HG03460 (cell line): ENCODE data around the gene CARD19.
A peak's percentile ranks its signal among the peaks of the same experiment; 100 is the strongest.

ENCODE experiments used
- ATAC-seq: cut with Tn5 transposase; IDR thresholded peaks from one replicate; pipeline ENCODE4 v1.9.1; 2021; ENCODE audit not compliant: unreplicated experiment

The CARD19 gene

GRCh38 chr9:93061791-93062763 is 33.9 kb upstream of the CARD19 start:
- ATAC-seq, result peak; percentile 30

GRCh38 chr9:93064392-93065134 is 31.5 kb upstream of the CARD19 start:
- ATAC-seq, result peak; percentile 84

DNA sequence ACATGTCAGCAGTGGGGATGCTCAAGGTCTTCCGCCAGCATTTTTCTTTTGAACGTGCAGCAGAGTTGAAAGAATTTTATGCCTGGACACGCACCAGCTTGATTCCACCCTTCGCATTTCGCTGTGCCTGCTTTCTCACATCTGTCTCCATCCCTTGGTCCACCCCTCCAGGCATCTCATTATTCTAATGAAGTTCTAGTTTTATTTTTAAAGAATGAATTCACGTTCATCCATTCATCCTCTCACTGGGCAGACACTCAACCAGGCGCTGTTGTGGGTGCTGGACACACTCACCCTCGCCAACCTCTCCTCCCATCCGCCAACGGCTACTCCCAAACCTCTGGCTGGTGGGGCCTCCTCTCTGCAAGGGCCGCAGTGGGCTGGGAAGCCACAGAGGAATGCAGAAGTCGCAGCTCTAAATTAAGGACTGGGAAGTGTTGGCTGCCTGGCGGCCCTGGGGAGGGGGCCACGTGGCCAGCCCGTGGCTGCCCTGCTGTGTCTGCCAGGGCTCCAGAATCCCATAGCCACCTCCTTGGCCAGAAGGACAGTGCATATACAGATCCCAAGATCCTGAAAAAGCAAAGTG is 30.8 kb upstream of the CARD19 start:
- ATAC-seq, result no peak

DNA sequence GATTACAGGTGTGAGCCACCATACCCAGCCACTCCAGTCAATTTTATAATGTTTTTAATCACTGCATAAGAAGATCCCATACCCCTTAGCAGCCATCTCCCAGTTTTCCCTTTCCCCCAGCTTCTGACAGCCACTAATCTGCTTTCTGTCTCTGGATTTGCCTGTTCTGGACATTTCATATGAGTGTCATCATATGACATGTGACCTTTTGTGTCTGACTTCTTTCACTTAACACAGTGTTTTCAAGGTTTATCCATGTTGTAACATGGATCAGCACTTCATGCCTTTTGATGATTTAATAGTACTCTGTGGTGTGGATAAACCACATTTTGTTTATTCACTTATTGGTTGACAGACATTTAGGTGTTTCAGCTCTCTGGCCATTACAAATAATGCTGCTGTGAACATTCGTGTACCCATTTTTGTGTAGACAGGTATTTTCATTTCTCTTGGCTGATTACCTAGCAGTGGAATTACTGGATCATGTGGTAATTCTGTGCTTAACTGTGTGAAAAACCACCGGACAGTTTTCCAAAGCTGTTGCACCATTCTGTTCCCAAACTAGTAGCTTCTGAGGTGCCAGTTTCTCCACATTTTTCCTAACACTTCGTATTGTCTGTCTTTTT is 28.9 kb upstream of the CARD19 start:
- no peak for ATAC-seq

DNA sequence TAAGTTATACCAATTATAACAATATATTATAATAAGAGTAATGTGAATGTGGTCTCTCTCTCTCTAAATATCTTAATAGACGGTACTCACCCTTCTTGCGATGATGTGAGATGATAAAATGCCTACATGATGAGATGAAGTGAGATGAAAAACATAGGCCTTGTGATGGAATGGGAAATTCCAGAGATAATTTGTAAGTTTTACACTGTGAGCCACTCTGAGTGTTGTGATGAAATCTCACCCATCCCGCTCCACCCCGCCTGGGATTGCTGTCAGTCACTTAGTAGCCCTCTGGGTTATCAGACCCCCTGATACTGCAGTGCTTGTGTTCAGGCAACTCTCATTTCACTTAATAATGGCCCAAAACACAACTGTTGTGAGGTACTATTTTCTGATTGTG is 27.1 kb upstream of the CARD19 start:
- ATAC-seq, result no peak

GRCh38 chr9:93071464-93071863 is 24.6 kb upstream of the CARD19 start:
- ATAC-seq, result no peak

DNA sequence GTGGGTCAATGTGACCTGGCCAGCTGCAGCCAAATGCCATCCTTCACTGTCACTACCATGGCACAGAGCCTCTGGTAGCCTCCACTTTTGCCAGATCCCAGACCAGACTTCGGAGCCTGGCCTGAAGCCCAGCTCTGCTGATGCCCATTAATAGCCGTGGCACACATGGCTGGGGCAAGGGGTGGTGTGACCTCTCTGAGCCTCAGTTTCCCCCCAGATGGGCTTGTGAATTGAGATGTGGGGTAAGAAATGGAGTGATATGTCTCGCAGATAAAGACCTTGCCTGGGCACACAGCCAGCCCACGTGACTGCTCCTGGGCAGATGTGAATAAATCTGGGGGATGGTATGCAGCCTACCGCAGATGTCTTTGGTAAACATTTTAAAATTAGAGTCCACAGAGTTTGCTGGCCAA is 23.6 kb upstream of the CARD19 start:
- ATAC-seq, result no peak

- ATAC-seq, result no peak
These were observed 19.8 kb upstream of the CARD19 start for GRCh38 chr9:93076101-93076791.

- ATAC-seq, result no peak
These were observed 19.3 kb upstream of the CARD19 start for GRCh38 chr9:93076792-93077128.

DNA sequence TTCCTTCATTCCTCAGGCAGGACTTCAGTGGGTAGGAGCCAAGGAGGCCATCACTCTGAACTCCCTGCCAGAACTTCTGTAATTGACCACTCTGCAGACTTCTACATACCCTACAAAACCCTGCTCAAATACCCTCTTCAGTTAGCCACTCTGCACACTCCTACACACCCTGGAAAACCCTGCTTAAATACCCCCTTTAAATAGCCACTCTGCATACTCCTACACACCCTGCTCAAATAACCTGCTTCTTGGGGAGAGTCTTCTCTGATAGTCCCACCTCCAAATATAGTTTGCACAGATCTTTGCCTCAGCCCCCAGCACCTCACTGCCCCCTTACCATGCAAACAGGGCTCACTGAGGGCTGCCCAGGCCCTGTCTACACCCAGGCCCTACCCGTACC is 18.6 kb upstream of the CARD19 start:
- no peak for ATAC-seq

DNA sequence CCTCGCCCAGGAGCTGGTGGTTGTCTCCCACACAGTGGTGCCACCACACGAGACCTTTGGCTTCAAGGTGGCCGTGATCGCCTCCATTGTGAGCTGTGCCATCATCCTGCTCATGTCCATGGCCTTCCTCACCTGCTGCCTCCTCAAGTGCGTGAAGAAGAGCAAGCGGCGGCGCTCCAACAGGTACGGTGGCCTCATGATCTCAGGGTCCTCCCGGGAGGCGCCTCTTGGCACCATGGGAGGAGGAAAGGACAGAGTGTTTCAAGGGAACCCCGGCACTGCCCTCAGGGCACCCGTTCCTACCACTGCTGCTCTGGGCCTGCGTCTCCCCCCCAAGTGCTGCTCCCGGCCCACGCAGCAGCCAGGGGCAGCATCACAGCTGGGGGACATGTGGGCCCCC is 18.2 kb upstream of the CARD19 start:
- ATAC-seq, result no peak

DNA sequence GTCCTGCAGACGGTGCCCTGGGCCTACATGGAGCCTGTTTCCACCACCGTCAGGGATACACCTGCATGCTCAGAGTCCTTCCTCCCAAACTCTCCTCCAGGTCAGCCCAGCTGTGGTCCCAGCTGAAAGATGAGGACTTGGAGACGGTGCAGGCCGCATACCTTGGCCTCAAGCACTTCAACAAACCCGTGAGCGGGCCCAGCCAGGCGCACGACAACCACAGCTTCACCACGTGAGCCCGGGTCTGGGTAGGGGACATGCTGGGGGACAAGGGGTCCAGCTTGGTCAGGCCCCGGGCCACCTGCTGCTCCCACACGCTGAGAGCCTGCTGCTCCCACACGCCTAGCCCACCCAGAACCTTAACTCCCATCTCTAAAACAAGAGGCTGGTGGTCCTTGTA is 16.6 kb upstream of the CARD19 start:
- ATAC-seq, result no peak

- no peak for ATAC-seq
These were observed 15.6 kb upstream of the CARD19 start for GRCh38 chr9:93080406-93080805.

DNA sequence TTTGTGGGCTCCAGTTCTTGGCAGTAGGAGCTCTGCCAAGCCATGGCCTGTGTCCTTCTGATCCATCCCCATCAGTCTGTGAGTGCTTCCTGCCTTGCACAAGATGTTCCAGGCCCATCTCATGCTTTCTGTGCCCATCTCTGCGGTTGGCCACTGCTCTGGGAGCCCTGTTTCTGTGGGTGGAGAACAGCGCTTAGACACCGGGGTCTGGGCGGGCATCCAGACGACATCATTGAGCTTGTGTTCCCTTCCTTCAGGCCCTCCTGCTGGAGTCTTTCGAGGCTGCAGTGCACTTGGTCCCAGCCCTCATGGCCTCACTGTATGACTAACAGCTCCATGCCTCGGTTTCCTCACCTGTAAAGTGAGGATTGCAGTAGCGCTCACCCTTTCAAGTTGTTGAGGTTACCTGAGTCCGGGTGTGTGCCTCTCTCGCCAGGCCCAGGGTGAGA is 14.9 kb upstream of the CARD19 start:
- ATAC-seq, result no peak

- ATAC-seq, result no peak
These were observed 14.1 kb upstream of the CARD19 start for GRCh38 chr9:93081931-93082330.

DNA sequence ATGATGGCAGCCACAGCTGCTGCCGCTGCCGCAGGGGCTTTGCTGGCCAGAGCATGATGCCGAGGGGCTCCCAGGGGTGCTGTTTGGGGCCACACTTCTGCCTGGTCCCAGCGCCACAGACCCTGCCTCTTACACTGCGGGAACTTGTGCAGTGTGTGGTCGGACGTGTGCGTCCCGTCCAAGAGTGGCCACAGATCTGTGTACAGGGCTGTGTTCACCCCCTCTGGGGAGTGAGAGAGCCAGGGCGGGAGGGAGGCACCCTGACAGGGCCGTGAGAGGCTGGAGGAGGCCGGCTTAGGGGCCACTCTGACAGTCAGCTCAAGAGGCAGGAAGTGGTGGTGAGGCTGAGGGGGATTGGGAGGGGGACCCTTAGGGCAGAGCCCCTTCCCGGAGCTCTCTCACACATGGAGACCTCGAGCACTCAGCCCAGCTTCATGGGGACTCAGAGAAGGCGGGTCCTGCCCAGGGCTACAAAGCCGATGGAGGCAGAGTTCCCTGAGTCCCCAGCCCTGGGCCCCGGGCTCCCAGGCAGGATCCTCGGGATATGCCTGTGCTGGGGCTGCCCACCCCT is 13.1 kb upstream of the CARD19 start:
- ATAC-seq, result no peak

- no peak for ATAC-seq
These were observed 12.2 kb upstream of the CARD19 start for GRCh38 chr9:93083592-93084470.

- no peak for ATAC-seq
These were observed 11.5 kb upstream of the CARD19 start for GRCh38 chr9:93084471-93084881.

DNA sequence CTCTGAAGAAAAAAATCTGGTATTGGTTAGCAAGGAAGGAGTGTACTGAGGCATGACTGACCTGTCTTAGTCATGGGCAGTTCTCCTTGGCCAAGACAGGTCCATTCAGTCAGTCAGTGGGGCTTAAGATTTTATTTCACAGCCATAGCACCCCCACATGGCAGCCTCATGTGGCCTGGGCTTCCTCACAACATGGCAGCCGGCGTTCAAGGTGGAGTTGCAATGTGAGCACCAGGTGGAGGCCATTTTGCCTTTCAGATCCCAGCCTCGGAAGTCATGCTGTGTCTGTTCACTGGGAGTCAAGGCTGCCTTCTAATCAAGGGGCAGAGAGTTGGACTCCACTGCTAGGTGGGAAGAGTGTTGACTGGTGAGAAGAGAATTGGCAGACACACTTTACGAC is 10.3 kb upstream of the CARD19 start:
- ATAC-seq, result no peak
